ENCODE measurements around the gene CAMKV. TPM values are rescaled to one million over a fixed set of nuclear protein-coding genes. Genes with fewer than 3 reads are reported as not detected.
A peak's percentile ranks its signal among the peaks of the same experiment; 100 is the strongest.

The CAMKV gene
- total and polyA plus RNA-seq, 2 of the 8 experiments (the other 6 are each of a cell fraction or from before 2014, with no cell fraction given) = 56.3 to 66.4 TPM

DNA sequence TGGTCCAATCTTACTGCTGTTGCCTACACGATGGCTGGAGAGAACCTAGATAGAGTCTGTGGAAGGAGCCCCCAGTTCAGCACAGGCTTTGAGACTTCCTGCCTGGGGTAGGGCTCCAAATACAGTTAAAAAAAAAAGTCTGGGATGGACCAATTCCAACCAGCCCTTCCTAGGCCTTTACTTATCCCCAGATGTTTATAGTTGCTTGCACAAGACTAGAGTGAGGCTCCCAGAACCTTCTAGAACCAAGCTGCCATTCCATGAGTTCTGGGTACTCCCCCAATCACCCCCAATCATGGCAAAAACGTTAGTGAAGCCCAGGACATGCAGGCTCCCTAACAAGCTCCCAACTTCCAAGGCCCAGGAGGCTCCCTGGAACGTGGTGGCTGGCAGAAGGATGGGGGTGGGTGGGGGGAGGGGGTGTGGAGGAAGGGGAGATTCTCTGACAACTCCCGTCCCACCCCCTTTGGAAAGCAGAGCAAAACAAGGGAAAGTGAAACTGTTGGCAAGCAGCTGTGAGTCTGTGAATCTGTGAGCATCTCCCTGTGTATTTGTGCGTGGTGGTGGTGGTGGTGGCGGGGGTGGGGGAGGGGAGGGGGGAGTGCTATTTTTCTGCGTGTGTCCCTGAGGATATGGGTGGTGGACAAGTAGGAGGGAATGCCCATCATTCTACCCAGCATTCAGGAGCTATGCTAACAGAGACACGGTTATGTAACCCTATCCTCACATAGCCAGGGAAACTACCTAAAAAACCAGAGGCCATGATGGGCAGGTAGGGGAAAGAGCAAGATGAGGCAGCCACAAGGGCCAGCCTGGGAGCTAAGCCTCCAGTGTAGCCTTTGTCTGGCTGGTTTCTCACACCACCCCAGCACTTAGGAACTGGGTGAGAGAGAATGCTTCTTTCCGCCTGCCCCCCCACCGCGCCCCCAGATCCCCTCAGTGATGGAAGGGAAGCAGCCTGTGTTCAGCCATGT, 31.9 kb upstream of the CAMKV start:
- no peak overlapping the region; the same call in 1 of the 2 replicates for H3K27ac ChIP-seq (ENCODE audit: low read depth, low read length)
- no peaks in the 10 kb centered on the region; the same call in 1 of the 2 replicates for H3K23me2 ChIP-seq (ENCODE audit: low read depth, low read length)
- H4K20me1 ChIP-seq (replicated peaks in 1 of 2; ENCODE audit: control insufficient read depth in 1 of 2, insufficient read depth in 2 of 2, low read length in 2 of 2) = peaks cover 0 to 2% of the 10 kb centered on the region in 2 experiments
- no peak overlapping the region for H4K91ac ChIP-seq (replicated peaks; ENCODE audit: insufficient read length, low read length)
- H2BK20ac ChIP-seq (ENCODE audit: low read length) = no peak overlapping the region
- H2BK15ac ChIP-seq (ENCODE audit: low read length) = no peak overlapping the region
- no peak overlapping the region for H2BK120ac ChIP-seq (replicated peaks; ENCODE audit: low read depth, low read length)
- ChIA-PET POLR2A (ENCODE audit: partially characterized antibody) (interaction anchor here (0.8 to 3.0 kb wide), 9 partner anchors 9 to 62 kb away, joined by 3 to 16 read pairs (median 5); partner anchors contain the start of genes MON1A and RBM6), CTCF (ENCODE audit: partially characterized antibody) (interaction anchor here (0.7 to 16.1 kb wide), 20 partner anchors 9 to 293 kb away, joined by 3 to 306 read pairs (median 8); partner anchors contain the start of genes CAMKV, CDHR4, INKA1 and MON1A)
- H3K79me2 ChIP-seq (ENCODE audit: control insufficient read depth in 1 of 2, insufficient read depth in 2 of 2, low read length in 2 of 2) = no peaks in the 10 kb centered on the region
- DNase-seq (ENCODE audit: low read depth in 1 of 2, low spot score in 2 of 2) = no peak
- no peaks in the 10 kb centered on the region for H3K36me3 ChIP-seq (ENCODE audit: control insufficient read depth in 2 of 4, insufficient read depth in 4 of 4, low read length in 3 of 4)
- no peak for FAIRE-seq
- no peak overlapping the region for H2BK5ac ChIP-seq (ENCODE audit: low read depth, low read length)
- H4K5ac ChIP-seq (ENCODE audit: insufficient read length, low read depth, low read length) = no peak overlapping the region
- no peak overlapping the region; a peak in 1 of 4 replicates for H3K4me2 ChIP-seq (ENCODE audit: insufficient read depth in 1 of 2, low read depth in 2 of 2, low read length in 2 of 2)
- 82% methylated on average over 8 of the region's 11 CpGs; no CpG with 5 or more reads in 1 of the 2 experiments for WGBS, 2 experiments (ENCODE audit: extremely low coverage in 1 of 2, insufficient coverage in 1 of 2, insufficient read length in 1 of 2, insufficient replicate concordance in 2 of 2, low coverage in 1 of 2, low lambda C conversion rate in 2 of 2, missing lambda C conversion rate in 1 of 2)
- no peaks in the 10 kb centered on the region for H3K9me3 ChIP-seq (ENCODE audit: insufficient read depth in 2 of 2, low read depth in 1 of 2, low read length in 1 of 2)
- H2AK5ac ChIP-seq (ENCODE audit: low read depth, low read length) = no peak overlapping the region
- H3K14ac ChIP-seq (ENCODE audit: insufficient read length) = no peak overlapping the region
- H3K79me1 ChIP-seq (ENCODE audit: low read depth, low read length) = no peaks in the 10 kb centered on the region
- H3K4me1 ChIP-seq (replicated peaks in 1 of 4; ENCODE audit: control insufficient read depth in 3 of 4, insufficient read depth in 4 of 4, low read length in 3 of 4) = peaks cover 0 to 21% (median 14%) of the 10 kb centered on the region in 4 experiments; a peak in 6 of 7 replicates
- H3K56ac ChIP-seq (replicated peaks; ENCODE audit: insufficient read length, low read depth, low read length) = no peak overlapping the region
- no peak overlapping the region for H3K4me3 ChIP-seq (ENCODE audit: extremely low read depth in 1 of 4, insufficient read depth in 2 of 4, low read depth in 3 of 4, low read length in 4 of 4)
- no peak overlapping the region for H3K23ac ChIP-seq (ENCODE audit: insufficient read length)
- H2AFZ ChIP-seq (ENCODE audit: low read length) = no peak overlapping the region
- H3K18ac ChIP-seq (ENCODE audit: extremely low read depth, low read length) = no peak overlapping the region
- no peak overlapping the region for H3K9ac ChIP-seq (replicated peaks in 1 of 4; ENCODE audit: extremely low read depth in 1 of 4, low read depth in 3 of 4, low read length in 3 of 4)
- H3K4ac ChIP-seq (replicated peaks; ENCODE audit: insufficient read length, low read depth, low read length) = no peak overlapping the region
- peak overlapping the region; percentile 45; the same call in 1 of the 2 replicates for H4K8ac ChIP-seq (ENCODE audit: extremely low read depth, insufficient read depth, low read length)
- 0 out of 2 replicates have a peak overlapping the region, but pooled peaks have one; percentile 71 for H2BK12ac ChIP-seq (ENCODE audit: low read depth, low read length)
- peaks cover 0 to 3% (median 1%) of the 10 kb centered on the region in 4 experiments; a peak in 3 of 7 replicates for H3K27me3 ChIP-seq (replicated peaks in 1 of 4; ENCODE audit: control insufficient read depth in 3 of 4, extremely low read depth in 1 of 4, insufficient read depth in 3 of 4, low read length in 3 of 4)
- TF ChIP-seq BCL11A (IDR thresholded peaks at IDR 0.05; ENCODE audit: low read depth in 2 of 2, low read length in 2 of 2) (no peak), SRF (IDR thresholded peaks at IDR 0.05; ENCODE audit: low read depth, low read length) (no peak), NRF1 (IDR thresholded peaks at IDR 0.05; ENCODE audit: low read depth, low read length) (no peak), BACH1 (IDR thresholded peaks at IDR 0.05; ENCODE audit: low read length) (no peak), MAFK (IDR thresholded peaks at IDR 0.05; ENCODE audit: low read depth, low read length) (no peak), TBP (IDR thresholded peaks at IDR 0.05; ENCODE audit: low read depth, low read length) (no peak), POU5F1 (IDR thresholded peaks at IDR 0.05; ENCODE audit: low read depth, low read length) (no peak), CEBPB (IDR thresholded peaks at IDR 0.05; ENCODE audit: low read depth, low read length) (no peak), RBBP5 (IDR thresholded peaks at IDR 0.05; ENCODE audit: borderline replicate concordance, low read depth, low read length) (no peak), RNF2 (IDR thresholded peaks at IDR 0.05; ENCODE audit: borderline replicate concordance, low read depth, low read length, missing control alignments, poor library complexity, severe bottlenecking) (no peak), JUND (IDR thresholded peaks at IDR 0.05; ENCODE audit: low read length) (no peak)
